GM23248 (cell line): Measurements from ENCODE around the gene TSEN2.

ENCODE experiments used
- EZH2 ChIP-seq: fragments of 200-600 bp; sonication (generic); IDR thresholded peaks from 2 replicates; pipeline ENCODE4 v1.6.1; 2018; ENCODE audit warnings: antibody characterized with exemption, mild to moderate bottlenecking; ENCODE audit not compliant: insufficient read depth, poor library complexity, severe bottlenecking
- EZH2phosphoT487 ChIP-seq: fragments of 200-600 bp; sonication (generic); IDR thresholded peaks from 2 replicates; pipeline ENCODE4 v1.6.1; 2018; ENCODE audit warnings: antibody characterized with exemption, moderate library complexity, mild to moderate bottlenecking, low read depth; ENCODE audit not compliant: insufficient read depth

- no peak for TF ChIP-seq EZH2phosphoT487
- TF ChIP-seq EZH2: no peak
Observed at GRCh38 chr3:12451481-12451880, 32.8 kb upstream of the TSEN2 start.
